ENCODE measurements around the gene RP9. TPM values are rescaled to one million over a fixed set of nuclear protein-coding genes. Genes with fewer than 3 reads are reported as not detected.

The RP9 gene
- total RNA-seq, 4 donors from 2014 or later: 7.3 to 25.6 (median 13.7) TPM

- peak overlapping the region; percentile 79 to 85 (median 82) for H3K4me3 ChIP-seq
- H3K27ac ChIP-seq: peak overlapping the region; percentile 85 to 98 (median 90)
- H3K36me3 ChIP-seq: no peaks in the 10 kb centered on the region
- peak; percentile 93 to 98 (median 96) for DNase-seq
- TF ChIP-seq POLR2A (IDR thresholded peaks at IDR 0.05): peak; percentile 50 to 60
- TF ChIP-seq, protein P1, sequence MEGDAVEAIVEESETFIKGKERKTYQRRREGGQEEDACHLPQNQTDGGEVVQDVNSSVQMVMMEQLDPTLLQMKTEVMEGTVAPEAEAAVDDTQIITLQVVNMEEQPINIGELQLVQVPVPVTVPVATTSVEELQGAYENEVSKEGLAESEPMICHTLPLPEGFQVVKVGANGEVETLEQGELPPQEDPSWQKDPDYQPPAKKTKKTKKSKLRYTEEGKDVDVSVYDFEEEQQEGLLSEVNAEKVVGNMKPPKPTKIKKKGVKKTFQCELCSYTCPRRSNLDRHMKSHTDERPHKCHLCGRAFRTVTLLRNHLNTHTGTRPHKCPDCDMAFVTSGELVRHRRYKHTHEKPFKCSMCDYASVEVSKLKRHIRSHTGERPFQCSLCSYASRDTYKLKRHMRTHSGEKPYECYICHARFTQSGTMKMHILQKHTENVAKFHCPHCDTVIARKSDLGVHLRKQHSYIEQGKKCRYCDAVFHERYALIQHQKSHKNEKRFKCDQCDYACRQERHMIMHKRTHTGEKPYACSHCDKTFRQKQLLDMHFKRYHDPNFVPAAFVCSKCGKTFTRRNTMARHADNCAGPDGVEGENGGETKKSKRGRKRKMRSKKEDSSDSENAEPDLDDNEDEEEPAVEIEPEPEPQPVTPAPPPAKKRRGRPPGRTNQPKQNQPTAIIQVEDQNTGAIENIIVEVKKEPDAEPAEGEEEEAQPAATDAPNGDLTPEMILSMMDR (IDR thresholded peaks at IDR 0.05): no peak
- no peaks in the 10 kb centered on the region for H3K27me3 ChIP-seq
- H3K9me3 ChIP-seq: peaks cover 0 to 3% (median 0%) of the 10 kb centered on the region in 4 donors
- H3K4me1 ChIP-seq: peaks cover 0 to 12% (median 5%) of the 10 kb centered on the region in 4 donors
These were observed 46.3 kb downstream of the RP9 start for GRCh38 chr7:33062782-33063443.

DNA sequence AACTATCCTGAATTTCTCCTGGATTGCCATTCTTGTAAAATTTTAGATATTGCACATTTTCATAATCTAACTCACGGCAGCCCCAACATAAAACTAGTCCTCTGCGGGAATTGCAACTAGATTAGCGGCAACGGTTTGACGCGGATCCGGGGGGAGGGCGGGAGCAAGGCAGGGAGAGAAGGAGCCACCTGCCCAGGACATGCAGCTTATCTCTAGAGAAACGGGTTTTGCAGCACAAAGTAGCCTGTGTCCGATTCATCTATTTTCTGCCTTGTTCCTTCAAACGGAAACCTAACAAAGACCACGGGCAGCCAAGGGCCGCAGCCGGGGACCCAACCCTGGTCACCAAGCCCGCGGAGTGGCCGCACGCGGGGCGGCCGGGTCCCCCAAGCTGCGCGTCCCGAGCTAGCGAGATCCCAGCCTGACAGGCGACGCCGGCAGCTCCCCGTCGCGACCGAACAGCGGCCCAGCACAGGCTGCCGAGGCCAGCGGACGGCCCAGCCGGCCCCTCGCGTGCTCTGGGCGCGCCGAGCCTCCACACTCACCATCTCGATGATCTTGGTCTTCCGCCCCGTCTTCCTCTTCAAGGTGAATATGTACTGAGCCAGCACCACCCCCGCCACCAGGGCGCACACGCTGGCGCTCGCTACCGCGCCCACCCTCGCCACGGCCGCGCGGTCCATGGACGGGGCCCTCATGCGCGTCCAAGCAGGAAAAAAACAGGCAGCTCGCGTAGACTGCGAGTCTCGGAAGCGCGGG is 47.0 kb downstream of the RP9 start, which contains the start of gene NT5C3A:
Gene NT5C3A (minus strand): TSS at position 754 of the 759 bp plus-strand sequence. CDS start 71 bp downstream, at position 683.
- peak within 1 kb of the TSS; percentile 79 to 85 (median 82) for H3K4me3 ChIP-seq
- no peaks in the 10 kb centered on the region for H3K27me3 ChIP-seq
- TF ChIP-seq, protein P1 (IDR thresholded peaks at IDR 0.05): peak in 1 of 6 experiments; percentile 20
- TF ChIP-seq POLR2A (IDR thresholded peaks at IDR 0.05): peak; percentile 62 to 63
- peak within 1 kb of the TSS; percentile 85 to 98 (median 90) for H3K27ac ChIP-seq
- H3K4me1 ChIP-seq: peaks cover 0 to 12% (median 5%) of the 10 kb centered on the region in 4 donors
- peak in 2 of 3 donors; percentile 35 to 58 for DNase-seq
- no peaks in the 10 kb centered on the region for H3K36me3 ChIP-seq
- H3K9me3 ChIP-seq: peaks cover 0 to 3% (median 0%) of the 10 kb centered on the region in 4 donors

DNA sequence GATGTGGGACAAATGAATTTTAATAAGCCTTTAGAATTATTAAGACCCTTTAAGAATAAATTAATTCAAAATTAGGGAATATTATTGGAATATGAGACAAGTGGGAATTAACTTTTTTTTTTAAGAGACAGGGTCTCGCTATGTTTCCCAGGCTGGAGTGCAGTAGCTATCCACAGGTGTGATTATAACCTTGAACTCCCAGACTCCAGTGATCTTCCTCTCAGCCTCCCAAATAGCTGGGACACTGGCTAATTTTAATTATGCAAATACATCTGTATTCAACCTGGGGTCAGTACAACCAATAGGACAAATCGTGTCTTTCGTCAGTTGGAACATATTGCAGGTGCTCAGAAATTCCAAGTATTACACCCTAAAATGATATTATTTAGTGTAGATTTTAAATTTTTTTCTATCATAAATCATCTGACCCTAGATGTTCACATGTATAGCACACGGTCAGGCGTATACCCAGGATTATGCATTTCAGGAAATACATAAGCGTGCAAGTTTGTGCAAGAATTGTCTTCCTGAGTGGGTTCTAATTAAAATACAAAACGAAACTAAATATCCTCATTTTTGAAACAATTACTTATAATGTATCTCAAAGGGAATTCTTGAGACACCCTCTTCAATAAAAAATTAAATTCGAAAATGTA is 47.8 kb downstream of the RP9 start:
- H3K27ac ChIP-seq: peak overlapping the region in 1 of 4 donors; percentile 89
- DNase-seq: no peak
- H3K27me3 ChIP-seq: no peaks in the 10 kb centered on the region
- peak overlapping the region; percentile 79 to 85 (median 82) for H3K4me3 ChIP-seq
- H3K36me3 ChIP-seq: no peaks in the 10 kb centered on the region
- peaks cover 0 to 12% (median 5%) of the 10 kb centered on the region in 4 donors for H3K4me1 ChIP-seq
- peaks cover 0 to 3% (median 0%) of the 10 kb centered on the region in 4 donors for H3K9me3 ChIP-seq
- no peak for TF ChIP-seq POLR2A (IDR thresholded peaks at IDR 0.05)
- TF ChIP-seq, protein P1 (IDR thresholded peaks at IDR 0.05): no peak

DNA sequence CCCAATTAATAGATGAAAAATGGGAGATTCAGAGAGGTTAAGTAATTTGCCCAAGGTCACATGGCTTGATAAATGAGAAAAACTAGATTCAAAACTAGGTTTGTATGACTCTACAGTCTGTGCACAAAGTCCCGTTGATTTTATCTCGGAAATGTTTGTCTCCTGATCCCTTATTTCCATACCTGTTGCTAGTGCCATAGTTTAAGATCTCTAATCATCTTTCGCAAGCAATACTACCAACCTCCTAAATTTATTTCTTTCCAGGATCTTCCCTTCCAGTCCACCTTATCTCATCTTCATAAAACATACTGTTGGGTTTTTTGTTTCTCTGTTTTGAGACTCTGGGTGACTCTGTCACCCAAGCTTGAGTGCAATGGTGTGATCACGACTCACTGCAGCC is 49.6 kb downstream of the RP9 start:
- H3K4me3 ChIP-seq: no peak overlapping the region
- H3K27me3 ChIP-seq: no peaks in the 10 kb centered on the region
- no peak overlapping the region for H3K27ac ChIP-seq
- no peak for TF ChIP-seq POLR2A (IDR thresholded peaks at IDR 0.05)
- TF ChIP-seq, protein P1 (IDR thresholded peaks at IDR 0.05): no peak
- H3K36me3 ChIP-seq: no peaks in the 10 kb centered on the region
- peaks cover 0 to 12% (median 5%) of the 10 kb centered on the region in 4 donors for H3K4me1 ChIP-seq
- no peaks in the 10 kb centered on the region for H3K9me3 ChIP-seq
- DNase-seq: no peak

- DNase-seq: no peak
- Histone ChIP-seq H3K27ac (no peak overlapping the region), H3K9me3 (no peaks in the 10 kb centered on the region), H3K4me3 (no peak overlapping the region), H3K36me3 (no peaks in the 10 kb centered on the region), H3K4me1 (peaks cover 0 to 8% (median 4%) of the 10 kb centered on the region in 4 donors), H3K27me3 (no peaks in the 10 kb centered on the region)
- no peak for TF ChIP-seq POLR2A (IDR thresholded peaks at IDR 0.05)
- TF ChIP-seq, protein P1 (IDR thresholded peaks at IDR 0.05): no peak
These were observed 54.0 kb downstream of the RP9 start for GRCh38 chr7:33055158-33055557.

Measured in Peyer's patch (tissue), 4 donors.